Right atrium auricular region (tissue), 2 donors: ENCODE data around the gene RIMS1. TPM values are rescaled to one million over a fixed set of nuclear protein-coding genes. Genes with fewer than 3 reads are reported as not detected.

Source experiments
- DNase-seq: peaks from one replicate; pipeline ENCODE4 v3.0.0-alpha.2; 2019; ENCODE audit warnings: low spot score
- H3K27ac ChIP-seq, 2 donors: fragments of 200-600 bp; sonication (generic); 1 replicate in 1 of 2; 2 replicates in 1 of 2; pipeline ENCODE4 v1.5.1; 2016 to 2019
- H3K27me3 ChIP-seq, 2 donors: fragments of 200-600 bp; sonication (generic); one replicate each; pipeline versions ENCODE4 v1.5.1 to v1.6.0; 2017 to 2019
- H3K36me3 ChIP-seq: fragments of 200-600 bp; sonication (generic); one replicate; pipeline ENCODE4 v1.5.1; 2016
- H3K4me1 ChIP-seq, 2 donors: fragments of 200-600 bp; sonication (generic); one replicate each; pipeline versions ENCODE4 v1.5.1 to v1.6.0; 2017 to 2019
- H3K4me3 ChIP-seq, 2 donors: fragments of 200-600 bp; sonication (generic); 1 replicate in 1 of 2; 2 replicates in 1 of 2; pipeline ENCODE4 v1.5.1; 2017 to 2019; ENCODE audit warnings: mild to moderate bottlenecking in 1 of 2, moderate library complexity in 1 of 2
- H3K9me3 ChIP-seq, 2 donors: fragments of 200-600 bp; sonication (generic); one replicate each; pipeline ENCODE4 v1.5.1; 2019
- CTCF ChIP-seq, 2 donors: fragments of 200-600 bp; sonication (generic); IDR thresholded peaks; one replicate each; pipeline ENCODE4 v1.5.1; 2019; ENCODE audit warnings: antibody characterized with exemption in 2 of 2
- total RNA-seq, 2 donors: library from RNA; depleted of rRNA; stranded (reverse); fragments of >200 nt; gene quantifications; one replicate each; pipeline ENCODE4 v1.1.0, GENCODE V29; 2016

The RIMS1 gene
- total RNA-seq, 2 donors from 2014 or later, result 0.55 to 1.3 TPM

GRCh38 chr6:72420409-72420808 is 534.1 kb downstream of the RIMS1 start:
- no peak for TF ChIP-seq CTCF (IDR thresholded peaks at IDR 0.05)
- no peak for DNase-seq
- Histone ChIP-seq H3K4me1 (no peaks in the 10 kb centered on the region), H3K4me3 (no peak overlapping the region), H3K27me3 (no peaks in the 10 kb centered on the region), H3K9me3 (no peaks in the 10 kb centered on the region), H3K36me3 (no peaks in the 10 kb centered on the region), H3K27ac (no peak overlapping the region)

- H3K4me1 ChIP-seq, result no peaks in the 10 kb centered on the region
- no peak overlapping the region for H3K4me3 ChIP-seq
- no peak for DNase-seq
- no peaks in the 10 kb centered on the region for H3K9me3 ChIP-seq
- H3K27me3 ChIP-seq, result no peaks in the 10 kb centered on the region
- H3K36me3 ChIP-seq, result no peaks in the 10 kb centered on the region
- no peak overlapping the region for H3K27ac ChIP-seq
- no peak for TF ChIP-seq CTCF (IDR thresholded peaks at IDR 0.05)
Measured at GRCh38 chr6:72421387-72421786, 535.0 kb downstream of the RIMS1 start.

- H3K36me3 ChIP-seq, result no peaks in the 10 kb centered on the region
- TF ChIP-seq CTCF (IDR thresholded peaks at IDR 0.05), result no peak
- H3K27me3 ChIP-seq, result no peaks in the 10 kb centered on the region
- no peaks in the 10 kb centered on the region for H3K4me1 ChIP-seq
- no peak overlapping the region for H3K27ac ChIP-seq
- no peak for DNase-seq
- no peak overlapping the region for H3K4me3 ChIP-seq
- no peaks in the 10 kb centered on the region for H3K9me3 ChIP-seq
Measured at GRCh38 chr6:72422171-72422570, 535.8 kb downstream of the RIMS1 start.

GRCh38 chr6:72424476-72424875 is 538.1 kb downstream of the RIMS1 start:
- Histone ChIP-seq H3K27me3 (no peaks in the 10 kb centered on the region), H3K9me3 (no peaks in the 10 kb centered on the region), H3K27ac (no peak overlapping the region), H3K4me1 (no peaks in the 10 kb centered on the region), H3K4me3 (no peak overlapping the region), H3K36me3 (no peaks in the 10 kb centered on the region)
- TF ChIP-seq CTCF (IDR thresholded peaks at IDR 0.05), result no peak
- no peak for DNase-seq

- Histone ChIP-seq H3K27me3 (no peaks in the 10 kb centered on the region), H3K9me3 (no peaks in the 10 kb centered on the region), H3K4me3 (no peak overlapping the region), H3K36me3 (no peaks in the 10 kb centered on the region), H3K4me1 (no peaks in the 10 kb centered on the region), H3K27ac (no peak overlapping the region)
- DNase-seq, result no peak
- TF ChIP-seq CTCF (IDR thresholded peaks at IDR 0.05), result no peak
Measured at GRCh38 chr6:72425003-72425681, 538.8 kb downstream of the RIMS1 start.

GRCh38 chr6:72440611-72441010 is 554.3 kb downstream of the RIMS1 start:
- TF ChIP-seq CTCF (IDR thresholded peaks at IDR 0.05), result no peak

More at GRCh38 chr6:72440611-72441010, 554.3 kb downstream of the RIMS1 start:
- H3K27ac ChIP-seq, result no peak overlapping the region
- no peaks in the 10 kb centered on the region for H3K9me3 ChIP-seq
- no peak for DNase-seq
- no peaks in the 10 kb centered on the region for H3K36me3 ChIP-seq
- H3K4me3 ChIP-seq, result no peak overlapping the region
- H3K27me3 ChIP-seq, result no peaks in the 10 kb centered on the region
- H3K4me1 ChIP-seq, result no peaks in the 10 kb centered on the region
